Transverse colon (tissue), 4 donors: ENCODE measurements around the gene LARGE1.

Source experiments
- CTCF ChIP-seq, 5 experiments: fragments of 200-600 bp in 3 of 5; fragments of 450-650 bp in 2 of 5; sonication (generic) in 3 of 5; IDR thresholded peaks; 1 replicate in 2 of 5; 2 replicates in 3 of 5; pipeline ENCODE4 v1.5.1; 2016 to 2017; ENCODE audit warnings: antibody characterized with exemption in 5 of 5, inconsistent platforms in 3 of 5, mild to moderate bottlenecking in 2 of 5, moderate library complexity in 1 of 5
- EP300 ChIP-seq: sonication (generic); formaldehyde crosslinking; IDR thresholded peaks from one replicate; pipeline ENCODE4 v1.6.1; 2017; ENCODE audit warnings: antibody characterized with exemption, low read depth
- POLR2A ChIP-seq: fragments of 450-650 bp; IDR thresholded peaks from one replicate; pipeline ENCODE4 v1.6.1; 2016; ENCODE audit warnings: antibody characterized with exemption, mild to moderate bottlenecking, moderate library complexity
- POLR2AphosphoS5 ChIP-seq, 3 donors: sonication (generic); formaldehyde crosslinking; IDR thresholded peaks; one replicate each; pipeline ENCODE4 v1.6.1; 2016; ENCODE audit warnings: antibody characterized with exemption in 3 of 3

DNA sequence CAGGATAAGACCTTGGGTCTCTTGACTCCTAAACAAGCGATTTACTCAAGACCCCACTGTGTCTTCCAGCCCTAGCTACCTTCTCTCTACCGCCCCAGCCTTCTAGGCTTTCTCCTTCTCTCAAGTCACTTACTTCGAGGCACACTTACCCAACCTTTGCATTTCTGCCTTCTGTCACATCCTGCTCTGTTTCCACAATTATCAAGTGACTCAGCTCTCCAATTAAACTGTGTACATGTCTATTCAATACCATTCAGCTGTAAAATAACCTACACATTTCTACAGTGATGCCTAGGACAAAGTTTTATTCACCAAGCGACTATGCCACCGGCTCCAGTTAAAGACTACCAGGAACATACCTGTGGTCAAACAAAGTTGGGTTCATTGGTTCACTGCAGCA, 69.0 kb downstream of the LARGE1 start:
- TF ChIP-seq CTCF (IDR thresholded peaks at IDR 0.05), result no peak
- no peak for TF ChIP-seq EP300
- TF ChIP-seq POLR2AphosphoS5 (IDR thresholded peaks at IDR 0.05), result no peak
- TF ChIP-seq POLR2A, result no peak
